ENCODE data around the gene AKAP10. TPM values are rescaled to one million over a fixed set of nuclear protein-coding genes. Genes with fewer than 3 reads are reported as not detected.
A peak's percentile ranks its signal among the peaks of the same experiment; 100 is the strongest.
"Not testable (repeated sequence)": the region's sequence is repeated elsewhere in the genome, so short reads cannot be mapped to it uniquely, and the experiment has no call there.

The AKAP10 gene
- total RNA-seq = 10 to 100 TPM; 28.4 to 31.8 TPM

DNA sequence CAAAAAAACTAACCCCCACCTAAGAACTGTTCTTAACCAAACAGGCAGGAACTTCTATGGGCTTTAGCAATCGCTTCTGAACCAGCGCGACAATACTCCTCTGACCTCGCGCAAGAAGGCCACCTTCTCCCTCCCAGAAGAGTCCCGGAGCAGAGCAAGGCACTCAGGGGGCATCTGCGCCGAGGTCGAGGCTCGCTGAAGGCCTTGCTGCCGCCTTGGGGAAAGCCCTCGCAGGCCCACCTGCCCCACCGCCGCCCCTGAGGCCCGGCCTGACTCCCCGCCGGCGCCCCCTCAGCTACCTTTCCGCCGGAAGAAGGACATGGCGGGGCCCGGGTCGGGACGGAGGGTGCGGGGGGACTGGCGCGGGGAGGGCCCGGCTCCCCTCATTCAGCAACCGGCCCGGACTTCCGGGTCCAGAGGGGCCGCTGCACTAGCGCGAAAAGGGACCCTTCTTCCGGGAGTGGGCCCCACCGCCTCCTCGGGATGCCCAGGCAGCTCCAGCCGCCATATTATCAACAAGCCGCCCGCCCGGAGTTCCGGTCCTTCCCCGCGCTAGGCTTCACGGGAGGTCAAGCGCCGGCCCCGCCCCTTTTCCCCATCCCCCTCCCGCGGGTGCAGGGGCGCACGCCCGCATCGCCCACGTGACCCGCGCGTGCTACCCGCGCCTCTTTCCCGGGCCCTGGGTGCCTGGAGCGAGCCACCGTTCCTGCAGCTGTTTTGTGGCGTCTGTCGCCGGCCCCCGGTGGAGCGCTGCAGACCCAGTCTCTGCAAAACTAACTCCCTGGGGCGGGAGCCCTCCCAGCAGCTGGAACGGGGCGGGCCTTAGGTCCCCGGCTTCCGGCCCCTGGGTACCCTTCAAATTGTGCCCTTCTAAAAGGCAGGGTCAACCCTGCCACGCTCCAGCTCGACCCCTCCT lies at the start of gene AKAP10:
Gene AKAP10, minus strand, starts transcription at position 536 of the 916 bp plus-strand sequence. Its CDS starts 149 bp downstream, at position 387.
- Mint-ChIP-seq H3K4me3 (peak within 1 kb of the TSS; percentile 94), H3K9me3 (peaks cover 4% of the 10 kb centered on the region), H3K27me3 (no peaks in the 10 kb centered on the region), H3K4me1 (ENCODE audit: low read depth) (peaks cover 49% of the 10 kb centered on the region), H3K27ac (peak within 1 kb of the TSS; percentile 97), H3K36me3 (peaks cover 14% of the 10 kb centered on the region)
- CTCF ChIA-PET = interaction anchor here (0.8 to 4.2 kb wide), 4 partner anchors 11 to 215 kb away, joined by 3 to 24 read pairs (median 3); partner anchors contain the start of gene SPECC1
- peak; percentile 96 for DNase-seq
- intact Hi-C loops (cut with micrococcal nuclease) = loop anchor here (1.0 to 5.0 kb wide), 3 partner anchors 32 to 345 kb away; partner anchors contain the start of gene SPECC1
- POLR2A ChIA-PET = interaction anchor here (0.6 to 1.7 kb wide), 6 partner anchors 8 to 178 kb away, joined by 3 to 4 read pairs (median 3); no protein-coding TSS in a partner anchor

- Mint-ChIP-seq H3K4me1 (ENCODE audit: low read depth) (peaks cover 2% of the 10 kb centered on the region), H3K36me3 (peaks cover 2% of the 10 kb centered on the region), H3K4me3 (no peak overlapping the region), H3K27ac (no peak overlapping the region), H3K27me3 (peaks cover 3% of the 10 kb centered on the region), H3K9me3 (no peaks in the 10 kb centered on the region)
- ChIA-PET CTCF (no interaction called here), POLR2A (no interaction called here)
- no peak for DNase-seq
- intact Hi-C loops (cut with micrococcal nuclease) = no loop called here
Measured at GRCh38 chr17:20026960-20027359, 49.3 kb upstream of the AKAP10 start.

DNA sequence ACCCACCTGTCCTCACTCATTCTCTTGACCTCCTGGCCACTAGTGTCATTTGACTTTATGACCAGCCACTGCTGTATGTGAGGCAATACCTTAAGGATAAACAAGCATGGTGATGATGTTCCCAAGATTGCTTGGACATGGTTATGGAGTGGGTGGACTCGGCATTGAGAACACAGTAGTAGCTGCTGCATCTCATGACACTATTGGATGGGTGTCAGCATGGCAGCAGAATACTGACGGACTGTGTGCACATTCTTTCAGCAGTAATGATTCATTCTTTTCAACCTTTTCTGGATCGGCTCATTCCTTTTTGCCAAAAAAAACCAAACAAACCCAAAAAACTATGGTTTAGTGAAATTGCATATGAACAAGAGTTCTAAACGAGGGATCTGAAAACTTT lies 45.1 kb upstream of the AKAP10 start:
- POLR2A ChIA-PET = no interaction called here
- CTCF ChIA-PET = interaction anchor here (0.7 kb wide), 1 partner anchor 30 kb away, joined by 3 read pairs; no protein-coding TSS in a partner anchor
- no peaks in the 10 kb centered on the region for H3K9me3 Mint-ChIP-seq
- H3K27me3 Mint-ChIP-seq = peaks cover 5% of the 10 kb centered on the region
- no peak overlapping the region for H3K4me3 Mint-ChIP-seq
- no peak overlapping the region for H3K27ac Mint-ChIP-seq
- peaks cover 3% of the 10 kb centered on the region for H3K36me3 Mint-ChIP-seq
- no peaks in the 10 kb centered on the region for H3K4me1 Mint-ChIP-seq (ENCODE audit: low read depth)
- intact Hi-C loops (cut with micrococcal nuclease) = no loop called here
- no peak for DNase-seq

GRCh38 chr17:20016475-20016992 lies 38.9 kb upstream of the AKAP10 start:
- intact Hi-C loops (cut with micrococcal nuclease); DNase-seq; H3K9me3 Mint-ChIP-seq; H3K36me3 Mint-ChIP-seq; CTCF ChIA-PET; H3K4me3 Mint-ChIP-seq; H3K4me1 Mint-ChIP-seq (ENCODE audit: low read depth); POLR2A ChIA-PET; H3K27ac Mint-ChIP-seq: not testable (repeated sequence)
- peaks cover 13% of the 10 kb centered on the region for H3K27me3 Mint-ChIP-seq

DNA sequence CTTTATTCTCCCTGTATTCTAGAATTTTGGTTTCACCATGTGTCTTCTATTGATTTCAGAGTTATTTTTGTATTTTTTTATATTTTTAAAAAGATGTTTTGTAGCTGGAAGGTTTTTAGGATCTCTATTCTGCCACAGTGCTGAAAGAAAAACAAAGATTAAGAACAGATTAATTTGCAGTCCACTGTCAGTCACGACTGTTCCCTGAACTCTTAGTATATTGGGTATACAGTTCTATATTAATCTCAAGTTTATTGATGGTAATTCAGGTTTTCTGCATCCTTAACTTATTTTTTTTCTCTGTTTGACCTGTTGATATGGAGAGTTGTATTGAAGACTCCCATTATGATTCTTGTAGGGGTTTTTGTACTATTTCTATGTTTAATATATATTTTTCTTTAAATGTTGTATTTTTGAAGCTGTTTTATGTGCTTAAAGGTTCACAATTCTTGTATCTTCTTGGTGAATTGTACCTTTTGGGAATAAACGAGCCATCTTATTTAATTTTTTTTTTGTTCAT lies 34.4 kb upstream of the AKAP10 start:
- peaks cover 22% of the 10 kb centered on the region for H3K27me3 Mint-ChIP-seq
- no peaks in the 10 kb centered on the region for H3K36me3 Mint-ChIP-seq
- CTCF ChIA-PET = interaction anchor here (0.6 to 6.3 kb wide), 4 partner anchors 18 to 105 kb away, joined by 3 to 71 read pairs (median 4); no protein-coding TSS in a partner anchor
- peaks cover 11% of the 10 kb centered on the region for H3K4me1 Mint-ChIP-seq (ENCODE audit: low read depth)
- intact Hi-C loops (cut with micrococcal nuclease) = no loop called here
- POLR2A ChIA-PET = interaction anchor here (0.7 kb wide), 1 partner anchor 35 kb away, joined by 3 read pairs; no protein-coding TSS in a partner anchor
- H3K9me3 Mint-ChIP-seq = no peaks in the 10 kb centered on the region
- no peak overlapping the region for H3K27ac Mint-ChIP-seq
- no peak overlapping the region for H3K4me3 Mint-ChIP-seq
- no peak for DNase-seq

DNA sequence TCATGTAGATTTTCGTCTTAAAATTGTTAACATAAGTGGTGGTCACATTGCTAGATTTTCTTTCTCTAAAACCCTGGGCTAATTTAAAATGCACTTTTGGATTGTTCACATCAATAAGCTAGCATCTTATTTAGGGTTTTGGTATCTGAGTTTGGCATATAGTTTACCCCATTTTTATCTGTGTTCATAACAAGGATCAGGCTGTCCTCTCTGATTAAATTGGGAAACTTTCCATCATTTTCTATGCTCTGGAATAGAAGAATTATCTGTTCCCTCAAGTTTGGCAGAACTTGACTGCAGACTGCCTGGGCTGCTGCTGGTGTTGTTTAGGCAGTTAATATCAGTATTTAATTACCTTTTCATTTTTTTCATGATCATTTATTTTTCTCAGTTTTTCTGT lies 33.3 kb upstream of the AKAP10 start:
- DNase-seq = no peak
- Mint-ChIP-seq H3K27me3 (peaks cover 26% of the 10 kb centered on the region), H3K9me3 (no peaks in the 10 kb centered on the region), H3K27ac (no peak overlapping the region), H3K4me3 (peak overlapping the region; percentile 72), H3K4me1 (ENCODE audit: low read depth) (peaks cover 11% of the 10 kb centered on the region), H3K36me3 (no peaks in the 10 kb centered on the region)
- ChIA-PET POLR2A (no interaction called here), CTCF (interaction anchor here (1.1 to 6.3 kb wide), 7 partner anchors 17 to 106 kb away, joined by 3 to 71 read pairs (median 6); partner anchors contain the start of gene AKAP10)
- intact Hi-C loops (cut with micrococcal nuclease) = no loop called here

DNA sequence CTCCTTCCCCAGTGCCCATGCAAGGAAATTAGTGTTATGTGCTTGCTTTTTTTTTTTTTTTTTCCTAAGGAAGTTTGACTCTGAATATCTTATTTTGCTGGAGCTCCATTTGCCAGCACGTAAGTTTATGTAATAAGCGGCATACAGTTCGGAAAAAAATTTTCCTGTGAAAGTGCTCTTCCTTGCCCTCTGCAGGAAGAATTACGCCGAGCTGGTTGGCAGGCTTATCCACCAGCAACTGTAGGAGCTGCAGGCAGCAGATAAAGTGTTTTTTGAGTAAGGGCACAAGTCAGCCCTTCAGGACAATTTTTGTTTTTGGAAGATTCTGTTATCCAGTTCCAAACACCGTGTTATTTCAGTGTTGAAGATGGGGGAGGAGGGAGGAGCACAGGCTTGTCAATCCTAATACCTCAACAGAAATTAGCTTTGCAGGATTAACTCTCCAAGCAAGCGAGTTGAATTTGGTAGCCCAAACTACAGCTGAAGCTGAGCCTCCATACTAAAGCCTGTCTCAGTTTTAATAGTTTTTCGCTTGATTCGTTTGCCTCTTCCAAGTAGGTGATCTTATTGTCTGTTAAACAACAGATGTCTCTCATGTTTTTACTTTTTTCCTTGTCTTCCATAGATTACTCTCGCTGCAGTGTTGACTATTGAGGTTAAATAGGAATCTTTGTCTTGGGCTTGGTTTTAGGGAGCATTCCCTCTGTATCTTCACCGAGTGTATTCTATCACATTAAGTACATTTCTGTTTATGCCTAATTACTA lies 32.7 kb upstream of the AKAP10 start:
- no peak for DNase-seq
- H3K9me3 Mint-ChIP-seq = no peaks in the 10 kb centered on the region
- H3K27me3 Mint-ChIP-seq = peaks cover 26% of the 10 kb centered on the region
- H3K27ac Mint-ChIP-seq = no peak overlapping the region
- intact Hi-C loops (cut with micrococcal nuclease) = no loop called here
- ChIA-PET CTCF (interaction anchor here (0.5 to 6.3 kb wide), 12 partner anchors 16 to 117 kb away, joined by 3 to 71 read pairs (median 4); partner anchors contain the start of gene AKAP10), POLR2A (interaction anchor here (0.7 kb wide), 1 partner anchor 194 kb away, joined by 3 read pairs; no protein-coding TSS in a partner anchor)
- H3K36me3 Mint-ChIP-seq = no peaks in the 10 kb centered on the region
- H3K4me1 Mint-ChIP-seq (ENCODE audit: low read depth) = peaks cover 11% of the 10 kb centered on the region
- peak overlapping the region; percentile 72 for H3K4me3 Mint-ChIP-seq

DNA sequence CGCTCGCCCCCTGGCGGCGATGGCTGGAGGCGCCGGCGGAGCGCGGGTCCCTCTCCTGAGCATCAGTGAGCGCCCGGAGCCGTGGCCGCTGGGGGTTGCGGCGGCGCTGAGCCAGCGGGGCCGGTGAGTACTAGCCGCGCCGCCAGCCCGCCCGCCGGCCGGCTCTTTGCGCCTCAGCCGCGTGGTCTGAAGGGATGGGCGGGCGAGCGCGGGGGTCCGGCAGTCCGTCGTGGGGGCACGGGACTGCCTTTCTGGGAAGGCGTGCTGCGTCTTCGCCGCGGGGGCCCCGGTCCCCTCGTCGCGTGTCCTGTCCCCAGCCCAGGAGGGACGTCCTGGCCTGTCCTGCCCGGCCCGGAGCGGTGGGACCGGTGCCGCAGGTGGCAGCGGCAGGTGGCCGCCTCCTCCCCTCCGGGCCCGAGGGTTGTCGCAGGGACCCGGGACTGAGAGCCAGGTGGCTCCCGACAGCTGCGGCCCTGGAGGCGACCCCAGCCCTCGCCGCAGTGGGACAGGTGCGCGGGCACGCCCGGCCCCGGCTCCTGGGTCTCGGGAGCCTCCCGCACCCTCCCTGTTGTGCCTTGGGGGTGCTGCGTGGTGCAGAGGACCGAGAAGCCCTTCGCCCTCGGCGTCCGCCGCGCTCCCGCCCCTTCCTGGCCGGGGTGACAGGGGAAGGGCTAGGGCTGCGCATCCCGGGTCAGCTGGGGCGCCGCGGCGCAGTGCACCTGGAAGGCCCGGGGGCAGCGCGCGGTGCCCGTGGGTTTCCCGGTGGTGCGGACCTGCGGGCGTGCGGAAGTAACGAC lies 31.9 kb upstream of the AKAP10 start, which contains the start of gene SPECC1:
Gene SPECC1, plus strand, starts transcription at position 58 of the 797 bp plus-strand sequence. CDS start 87,293 bp downstream, outside the sequence.
- intact Hi-C loops (cut with micrococcal nuclease) = loop anchor here (1.0 to 5.0 kb wide), 3 partner anchors 31 to 148 kb away; no protein-coding TSS in a partner anchor
- DNase-seq = peak; percentile 92
- no peak within 1 kb of the TSS for H3K27ac Mint-ChIP-seq
- CTCF ChIA-PET = interaction anchor here (0.5 to 6.3 kb wide), 26 partner anchors 9 to 647 kb away, joined by 3 to 71 read pairs (median 3); partner anchors contain the start of genes AKAP10 and B9D1
- peaks cover 27% of the 10 kb centered on the region for H3K27me3 Mint-ChIP-seq
- peak within 1 kb of the TSS; percentile 73 for H3K4me3 Mint-ChIP-seq
- no peaks in the 10 kb centered on the region for H3K36me3 Mint-ChIP-seq
- POLR2A ChIA-PET = interaction anchor here (0.7 kb wide), 1 partner anchor 195 kb away, joined by 3 read pairs; no protein-coding TSS in a partner anchor
- H3K4me1 Mint-ChIP-seq (ENCODE audit: low read depth) = peaks cover 11% of the 10 kb centered on the region
- H3K9me3 Mint-ChIP-seq = no peaks in the 10 kb centered on the region

DNA sequence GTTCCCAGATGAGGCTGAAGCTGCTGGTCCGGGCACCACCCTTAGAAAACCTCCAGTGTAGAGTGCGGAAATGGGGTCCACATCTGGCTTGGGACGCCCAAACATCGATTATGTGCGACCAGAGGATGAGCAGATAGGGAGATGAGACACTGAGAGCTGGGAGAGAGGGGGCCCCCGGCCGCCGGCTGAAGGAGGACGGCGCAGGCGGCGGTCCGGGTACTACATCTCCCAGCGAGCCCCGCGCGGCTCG lies 31.3 kb upstream of the AKAP10 start:
- ChIA-PET POLR2A (no interaction called here), CTCF (interaction anchor here (0.7 to 6.3 kb wide), 23 partner anchors 9 to 647 kb away, joined by 3 to 71 read pairs (median 3); partner anchors contain the start of genes AKAP10 and B9D1)
- peaks cover 27% of the 10 kb centered on the region for H3K27me3 Mint-ChIP-seq
- no peaks in the 10 kb centered on the region for H3K9me3 Mint-ChIP-seq
- H3K27ac Mint-ChIP-seq = no peak overlapping the region
- no peaks in the 10 kb centered on the region for H3K36me3 Mint-ChIP-seq
- peak overlapping the region; percentile 73 for H3K4me3 Mint-ChIP-seq
- peaks cover 11% of the 10 kb centered on the region for H3K4me1 Mint-ChIP-seq (ENCODE audit: low read depth)
- intact Hi-C loops (cut with micrococcal nuclease) = loop anchor here (1.0 to 5.0 kb wide), 3 partner anchors 31 to 148 kb away; no protein-coding TSS in a partner anchor
- no peak for DNase-seq

DNA sequence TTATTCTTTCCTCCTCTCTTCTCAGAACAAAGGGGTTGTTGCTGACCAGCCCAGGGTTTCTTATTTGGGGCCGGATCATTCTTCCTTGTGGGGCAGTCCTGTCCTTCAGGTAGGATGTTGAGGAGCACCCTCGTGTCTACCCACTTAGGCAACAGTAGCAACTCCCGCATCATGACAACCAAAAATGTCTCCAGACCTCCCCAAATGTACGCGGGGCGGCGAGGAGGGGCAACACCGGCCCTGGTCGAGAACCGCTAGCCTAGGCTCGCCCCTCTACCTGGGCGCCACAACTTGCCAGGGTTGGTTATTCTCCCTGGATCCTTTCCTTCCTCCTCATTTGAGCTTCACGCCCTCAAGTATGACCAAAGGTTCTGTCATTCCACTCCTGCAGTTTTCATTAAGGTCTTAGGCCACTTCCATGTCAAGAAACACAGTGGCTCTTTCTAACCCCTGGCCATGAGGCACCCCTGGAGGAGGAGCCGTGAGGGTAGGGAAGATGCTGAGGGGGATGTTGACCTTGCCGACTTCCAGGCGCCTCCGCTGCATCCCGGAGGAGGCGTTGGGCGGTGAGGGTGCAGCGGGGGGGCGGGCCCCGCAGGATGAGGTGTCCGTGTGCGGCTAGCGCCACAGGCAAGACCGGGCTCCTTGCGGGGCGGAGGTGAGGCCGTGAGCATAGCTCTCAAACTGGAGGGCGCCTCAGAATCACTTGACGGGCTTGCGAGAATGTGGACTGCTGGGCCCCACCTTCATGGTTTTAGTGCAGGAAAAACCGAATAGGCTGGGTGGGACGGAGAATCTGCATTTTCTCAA lies 30.8 kb upstream of the AKAP10 start:
- peaks cover 11% of the 10 kb centered on the region for H3K4me1 Mint-ChIP-seq (ENCODE audit: low read depth)
- peak; percentile 40 for DNase-seq
- H3K27ac Mint-ChIP-seq = no peak overlapping the region
- POLR2A ChIA-PET = interaction anchor here (0.8 kb wide), 1 partner anchor 226 kb away, joined by 3 read pairs; no protein-coding TSS in a partner anchor
- peak overlapping the region; percentile 73 for H3K4me3 Mint-ChIP-seq
- no peaks in the 10 kb centered on the region for H3K36me3 Mint-ChIP-seq
- CTCF ChIA-PET = interaction anchor here (0.7 to 6.3 kb wide), 22 partner anchors 8 to 646 kb away, joined by 3 to 71 read pairs (median 3); partner anchors contain the start of genes AKAP10 and B9D1
- no peaks in the 10 kb centered on the region for H3K9me3 Mint-ChIP-seq
- intact Hi-C loops (cut with micrococcal nuclease) = loop anchor here (1.0 to 5.0 kb wide), 3 partner anchors 30 to 149 kb away; no protein-coding TSS in a partner anchor
- peaks cover 23% of the 10 kb centered on the region for H3K27me3 Mint-ChIP-seq
